Liver (tissue), 3 donors: Measurements from ENCODE around the gene C11orf21.
"Not testable (repeated sequence)": the region's sequence is repeated elsewhere in the genome, so short reads cannot be mapped to it uniquely, and the experiment has no call there.

Experiments used
- CTCF ChIP-seq: fragments of 150-350 bp; IDR thresholded peaks from 2 replicates; pipeline ENCODE4 v1.5.1; 2017; ENCODE audit warnings: improper control_type of control experiment, low read depth, low read length; ENCODE audit not compliant: missing input control
- FOXA1 ChIP-seq: IDR thresholded peaks from 2 replicates; pipeline ENCODE4 v1.6.1; 2016; ENCODE audit warnings: antibody characterized with exemption
- MAX ChIP-seq: IDR thresholded peaks from 2 replicates; pipeline ENCODE4 v1.6.1; 2016; ENCODE audit warnings: antibody characterized with exemption
- SP1 ChIP-seq: IDR thresholded peaks from 2 replicates; pipeline ENCODE4 v1.6.1; 2018; ENCODE audit warnings: antibody characterized with exemption, mild to moderate bottlenecking
- YY1 ChIP-seq: IDR thresholded peaks from 2 replicates; pipeline ENCODE4 v1.6.1; 2016; ENCODE audit warnings: antibody characterized with exemption, mild to moderate bottlenecking
- donor health status: healthy.
- donor health status: healthy.

GRCh38 chr11:2286350-2286749 is 15.4 kb downstream of the C11orf21 start:
- TF ChIP-seq CTCF, MAX, YY1, SP1, FOXA1: not testable (repeated sequence)
